GM19397 (cell line): Measurements from ENCODE around the gene TRAF3IP1.
"Not testable (repeated sequence)": the region's sequence is repeated elsewhere in the genome, so short reads cannot be mapped to it uniquely, and the experiment has no call there.

Source experiments
- ATAC-seq: cut with Tn5 transposase; IDR thresholded peaks from one replicate; pipeline ENCODE4 v1.9.1; 2021; ENCODE audit warnings: mild to moderate bottlenecking, moderate library complexity; ENCODE audit not compliant: unreplicated experiment

TRAF3IP1 gene

GRCh38 chr2:238337846-238338245 lies 17.5 kb downstream of the TRAF3IP1 start:
- no peak for ATAC-seq

- no peak for ATAC-seq
These were observed 18.5 kb downstream of the TRAF3IP1 start for GRCh38 chr2:238338710-238339394.

- ATAC-seq = no peak
These were observed 19.1 kb downstream of the TRAF3IP1 start for GRCh38 chr2:238339395-238339780.

GRCh38 chr2:238339814-238340213 lies 19.5 kb downstream of the TRAF3IP1 start:
- no peak for ATAC-seq

GRCh38 chr2:238341536-238341935 lies 21.2 kb downstream of the TRAF3IP1 start:
- ATAC-seq = no peak

- ATAC-seq = no peak
These were observed 23.7 kb downstream of the TRAF3IP1 start for GRCh38 chr2:238344035-238344434.

GRCh38 chr2:238344517-238344916 lies 24.2 kb downstream of the TRAF3IP1 start:
- no peak for ATAC-seq

GRCh38 chr2:238345297-238345968 lies 25.1 kb downstream of the TRAF3IP1 start:
- no peak for ATAC-seq

GRCh38 chr2:238346544-238346943 lies 26.2 kb downstream of the TRAF3IP1 start:
- no peak for ATAC-seq

GRCh38 chr2:238350150-238350897 lies 30.0 kb downstream of the TRAF3IP1 start:
- no peak for ATAC-seq

- ATAC-seq = no peak
These were observed 31.0 kb downstream of the TRAF3IP1 start for GRCh38 chr2:238351315-238351714.

GRCh38 chr2:238352361-238352760 lies 32.0 kb downstream of the TRAF3IP1 start:
- ATAC-seq = no peak

GRCh38 chr2:238358769-238359168 lies 38.5 kb downstream of the TRAF3IP1 start:
- no peak for ATAC-seq

- no peak for ATAC-seq
These were observed 39.1 kb downstream of the TRAF3IP1 start for GRCh38 chr2:238359403-238359802.

GRCh38 chr2:238361877-238362276 lies 41.6 kb downstream of the TRAF3IP1 start:
- ATAC-seq = no peak

- no peak for ATAC-seq
These were observed 42.3 kb downstream of the TRAF3IP1 start for GRCh38 chr2:238362626-238363025.

- no peak for ATAC-seq
These were observed 49.3 kb downstream of the TRAF3IP1 start for GRCh38 chr2:238369591-238370040.

- no peak for ATAC-seq
These were observed 49.9 kb downstream of the TRAF3IP1 start for GRCh38 chr2:238370094-238370822.

- ATAC-seq = no peak
These were observed 50.6 kb downstream of the TRAF3IP1 start for GRCh38 chr2:238370823-238371372.

- not testable (repeated sequence) for ATAC-seq
These were observed 52.0 kb downstream of the TRAF3IP1 start for GRCh38 chr2:238372277-238372676.

GRCh38 chr2:238376884-238377391 lies 56.6 kb downstream of the TRAF3IP1 start:
- ATAC-seq = no peak
